Small intestine (tissue), 7 donors: ENCODE results near the gene MAP1B. TPM values are rescaled to one million over a fixed set of nuclear protein-coding genes. Genes with fewer than 3 reads are reported as not detected.
"Not testable (repeated sequence)": the region's sequence is repeated elsewhere in the genome, so short reads cannot be mapped to it uniquely, and the experiment has no call there.

Source experiments
- DNase-seq, 2 donors: peaks; one replicate each; pipeline versions ENCODE4 v3.0.0 to v3.0.0-alpha.2; 2013
- FAIRE-seq: peaks from 2 replicates; lab custom pipeline; 2012; peaks lifted over from hg19 to GRCh38; lab: Jason Lieb, UNC
- H3K27ac ChIP-seq, 3 donors: one replicate each; pipeline ENCODE4 v1.5.1; 2013; ENCODE audit warnings: low read length in 2 of 3, mild to moderate bottlenecking in 2 of 3, control low read depth in 1 of 3, inconsistent platforms in 1 of 3, low read depth in 1 of 3, moderate library complexity in 1 of 3
- H3K27me3 ChIP-seq, 3 donors: one replicate each; pipeline ENCODE4 v1.6.1; 2013; ENCODE audit warnings: low read length in 3 of 3, inconsistent platforms in 1 of 3; ENCODE audit not compliant: control insufficient read depth in 3 of 3, insufficient read depth in 3 of 3
- H3K36me3 ChIP-seq, 3 donors: one replicate each; pipeline ENCODE4 v1.6.1; 2013; ENCODE audit warnings: low read length in 3 of 3, inconsistent platforms in 1 of 3, low read depth in 1 of 3, mild to moderate bottlenecking in 1 of 3, moderate library complexity in 1 of 3; ENCODE audit not compliant: control insufficient read depth in 3 of 3, insufficient read depth in 2 of 3
- H3K4me1 ChIP-seq, 3 donors: one replicate each; pipeline ENCODE4 v1.6.1; 2013; ENCODE audit warnings: low read length in 2 of 3, inconsistent platforms in 1 of 3, low read depth in 1 of 3, mild to moderate bottlenecking in 1 of 3, moderate library complexity in 1 of 3; ENCODE audit not compliant: control insufficient read depth in 3 of 3, insufficient read depth in 2 of 3
- H3K4me3 ChIP-seq, 3 donors: one replicate each; pipeline ENCODE4 v1.5.1; 2013; ENCODE audit warnings: low read length in 3 of 3, control low read depth in 1 of 3, inconsistent platforms in 1 of 3, low read depth in 1 of 3, mild to moderate bottlenecking in 1 of 3, moderate library complexity in 1 of 3
- H3K9me3 ChIP-seq, 2 donors: one replicate each; pipeline ENCODE4 v1.6.1; 2013; ENCODE audit warnings: low read depth in 1 of 2, low read length in 1 of 2; ENCODE audit not compliant: control insufficient read depth in 2 of 2, insufficient read depth in 1 of 2
- WGBS, 3 donors: extraction: QIAGEN DNeasy Blood & Tissue Kit; methylation state at CpG; one replicate each; pipeline ENCODE4 v1.1.7; 2013; 5-methylcytosine and 5-hydroxymethylcytosine counted together
- polyA plus RNA-seq, 4 donors: library from polyadenylated mRNA; stranded (reverse) in 3 of 4; unstranded in 1 of 4; fragments of 200-250 nt in 3 of 4; fragments of 120-200 nt in 1 of 4; gene quantifications; one replicate each; pipeline versions ENCODE4 v1.2.1 to v1.2.3, GENCODE V29; 2013
- donor health status: healthy with polysubstance abuse.
- donor health status: control.
- donor health status: control.
- donor health status: Bipolar disorder and iron deficiency.
- donor health status: healthy.

Gene MAP1B
- polyA plus RNA-seq, 4 donors = 0.45 to 7.4 (median 2.7) TPM

- no peak for DNase-seq
- H3K36me3 ChIP-seq = no peaks in the 10 kb centered on the region
- FAIRE-seq = no peak
- 32 to 52% (median 38%) methylated on average over 2 of the region's 2 CpGs for WGBS, 3 donors
- H3K4me1 ChIP-seq = no peaks in the 10 kb centered on the region
- H3K27ac ChIP-seq = no peak overlapping the region
- H3K9me3 ChIP-seq = no peaks in the 10 kb centered on the region
- no peaks in the 10 kb centered on the region for H3K27me3 ChIP-seq
- H3K4me3 ChIP-seq = no peak overlapping the region
Observed at GRCh38 chr5:72085319-72085718, 22.0 kb upstream of the MAP1B start.

- not testable (repeated sequence) for H3K27me3 ChIP-seq, H3K4me1 ChIP-seq, DNase-seq, H3K4me3 ChIP-seq, H3K9me3 ChIP-seq, FAIRE-seq, H3K36me3 ChIP-seq, H3K27ac ChIP-seq
- WGBS, 3 donors = 68 to 83% (median 68%) methylated on average over 8 of the region's 8 CpGs
Observed at GRCh38 chr5:72089713-72090112, 17.6 kb upstream of the MAP1B start.

GRCh38 chr5:72092074-72092473 lies 15.2 kb upstream of the MAP1B start:
- Histone ChIP-seq H3K4me1 (no peaks in the 10 kb centered on the region), H3K36me3 (no peaks in the 10 kb centered on the region), H3K9me3 (no peaks in the 10 kb centered on the region), H3K27me3 (peaks cover 0 to 5% (median 0%) of the 10 kb centered on the region in 3 donors), H3K4me3 (no peak overlapping the region), H3K27ac (no peak overlapping the region)
- DNase-seq (no peak), FAIRE-seq (no peak)
- 45 to 72% (median 66%) methylated on average over 1 of the region's 1 CpG for WGBS, 3 donors

- Histone ChIP-seq H3K4me1 (no peaks in the 10 kb centered on the region), H3K27me3 (peaks cover 0 to 5% (median 0%) of the 10 kb centered on the region in 3 donors), H3K36me3 (no peaks in the 10 kb centered on the region), H3K4me3 (no peak overlapping the region), H3K9me3 (no peaks in the 10 kb centered on the region), H3K27ac (no peak overlapping the region)
- no peak for DNase-seq
- FAIRE-seq = no peak
Observed at GRCh38 chr5:72093217-72093616, 14.1 kb upstream of the MAP1B start.

GRCh38 chr5:72093824-72094223 lies 13.5 kb upstream of the MAP1B start:
- 54 to 75% (median 54%) methylated on average over 3 of the region's 3 CpGs for WGBS, 3 donors

GRCh38 chr5:72096602-72097188 lies 10.6 kb upstream of the MAP1B start:
- H3K27me3 ChIP-seq = peaks cover 0 to 3% (median 0%) of the 10 kb centered on the region in 3 donors
- WGBS, 3 donors = 61 to 81% (median 63%) methylated on average over 6 of the region's 6 CpGs
- DNase-seq = no peak

More at GRCh38 chr5:72093824-72094223, 13.5 kb upstream of the MAP1B start:
- DNase-seq (no peak), FAIRE-seq (no peak)
- H3K4me1 ChIP-seq = no peaks in the 10 kb centered on the region
- no peaks in the 10 kb centered on the region for H3K36me3 ChIP-seq
- no peak overlapping the region for H3K27ac ChIP-seq
- no peak overlapping the region for H3K4me3 ChIP-seq
- H3K27me3 ChIP-seq = peaks cover 0 to 5% (median 0%) of the 10 kb centered on the region in 3 donors
- no peaks in the 10 kb centered on the region for H3K9me3 ChIP-seq

GRCh38 chr5:72101828-72102227 lies 5.4 kb upstream of the MAP1B start:
- Histone ChIP-seq H3K9me3 (no peaks in the 10 kb centered on the region), H3K27ac (no peak overlapping the region), H3K4me3 (no peak overlapping the region), H3K4me1 (no peaks in the 10 kb centered on the region), H3K27me3 (peaks cover 0 to 2% (median 2%) of the 10 kb centered on the region in 3 donors), H3K36me3 (no peaks in the 10 kb centered on the region)
- FAIRE-seq = no peak
- 81 to 94% (median 86%) methylated on average over 1 of the region's 1 CpG for WGBS, 3 donors
- DNase-seq = no peak

More at GRCh38 chr5:72096602-72097188, 10.6 kb upstream of the MAP1B start:
- Histone ChIP-seq H3K36me3 (no peaks in the 10 kb centered on the region), H3K9me3 (no peaks in the 10 kb centered on the region), H3K4me1 (no peaks in the 10 kb centered on the region), H3K4me3 (no peak overlapping the region), H3K27ac (no peak overlapping the region)
- no peak for FAIRE-seq

- H3K27ac ChIP-seq = peak overlapping the region in 2 of 3 donors; percentile 11 to 26
- no peaks in the 10 kb centered on the region for H3K36me3 ChIP-seq
- peaks cover 8 to 37% (median 10%) of the 10 kb centered on the region in 3 donors for H3K27me3 ChIP-seq
- WGBS, 3 donors = 15 to 23% (median 18%) methylated on average over 10 to 11 of the region's 11 CpGs
- DNase-seq (no peak), FAIRE-seq (no peak)
- peaks cover 0 to 3% (median 0%) of the 10 kb centered on the region in 3 donors for H3K4me1 ChIP-seq
- no peaks in the 10 kb centered on the region for H3K9me3 ChIP-seq
- peak overlapping the region in 1 of 3 donors; percentile 59 for H3K4me3 ChIP-seq
Observed at GRCh38 chr5:72106817-72107130, 501 bp upstream of the MAP1B start.

GRCh38 chr5:72107901-72108201 lies 576 bp downstream of the MAP1B start:
- H3K4me1 ChIP-seq = peaks cover 0 to 3% (median 0%) of the 10 kb centered on the region in 3 donors
- 0 to 5% (median 0%) methylated on average over 11 of the region's 11 CpGs for WGBS, 3 donors
- peak in 1 of 2 donors; percentile 30 for DNase-seq
- H3K4me3 ChIP-seq = peak overlapping the region in 2 of 3 donors; percentile 16 to 59
- peak overlapping the region in 2 of 3 donors; percentile 44 to 52 for H3K27ac ChIP-seq
- no peak for FAIRE-seq
- H3K36me3 ChIP-seq = no peaks in the 10 kb centered on the region
- H3K9me3 ChIP-seq = no peaks in the 10 kb centered on the region
- peaks cover 8 to 37% (median 10%) of the 10 kb centered on the region in 3 donors for H3K27me3 ChIP-seq
